Stimulated activated naive CD8-positive, alpha-beta T cell treated with anti-CD3 and anti-CD28 coated beads, Interleukin-15, amount 100 ng/mL, for 72 hours (primary cell): ENCODE data around the gene KCNK13.

Experiments
- ATAC-seq: fragments of 150-1000 bp; cut with Tn5 transposase; 2 replicates; pipeline ENCODE4 v1.10.0; 2021; ENCODE audit warnings: mild to moderate bottlenecking, moderate library complexity
- DNase-seq, 2 donors: peaks; one replicate each; pipeline ENCODE4 v3.0.0; 2021 to 2022
- H3K27ac Mint-ChIP-seq, 2 donors: one replicate each; pipeline ENCODE4 v1.8.0; 2022; ENCODE audit warnings: mild to moderate bottlenecking in 2 of 2, mixed read lengths in 2 of 2, moderate library complexity in 2 of 2
- H3K27me3 Mint-ChIP-seq: one replicate; pipeline ENCODE4 v1.8.0; 2022; ENCODE audit warnings: mixed read lengths
- H3K4me1 Mint-ChIP-seq: one replicate; pipeline ENCODE4 v1.8.0; 2022; ENCODE audit warnings: mild to moderate bottlenecking, mixed read lengths
- H3K4me3 Mint-ChIP-seq, 2 donors: one replicate each; pipeline ENCODE4 v1.8.0; 2022; ENCODE audit warnings: mild to moderate bottlenecking in 2 of 2, mixed read lengths in 2 of 2, moderate library complexity in 1 of 2
- H3K9me3 Mint-ChIP-seq, 2 donors: one replicate each; pipeline ENCODE4 v1.8.0; 2022; ENCODE audit warnings: mixed read lengths in 2 of 2

KCNK13 gene

GRCh38 chr14:90140298-90140955 lies 78.6 kb downstream of the KCNK13 start:
- Mint-ChIP-seq H3K27ac (no peak overlapping the region), H3K9me3 (no peaks in the 10 kb centered on the region), H3K4me1 (no peaks in the 10 kb centered on the region), H3K4me3 (no peak overlapping the region), H3K27me3 (peaks cover 37% of the 10 kb centered on the region)
- DNase-seq (no peak), ATAC-seq (no peak)

DNA sequence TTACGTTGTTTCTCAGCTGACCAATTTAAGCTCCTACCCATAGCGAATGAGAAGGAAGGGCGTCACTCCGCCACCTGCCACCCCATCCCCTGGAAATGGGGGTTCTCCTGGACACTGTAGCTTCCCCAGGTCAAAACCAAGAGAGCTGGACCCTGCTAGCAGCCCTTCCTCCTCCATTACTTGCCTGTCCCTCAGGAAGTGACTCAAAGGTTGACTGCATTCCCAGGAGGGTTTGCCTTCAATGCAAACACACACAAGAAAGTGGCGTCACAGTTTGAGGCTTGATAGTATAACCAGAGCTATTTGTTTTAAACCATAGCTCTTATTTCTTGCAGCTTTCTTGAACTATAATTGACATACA lies 79.1 kb downstream of the KCNK13 start:
- no peaks in the 10 kb centered on the region for H3K9me3 Mint-ChIP-seq
- no peaks in the 10 kb centered on the region for H3K4me1 Mint-ChIP-seq
- no peak for DNase-seq
- no peak overlapping the region for H3K4me3 Mint-ChIP-seq
- peaks cover 37% of the 10 kb centered on the region for H3K27me3 Mint-ChIP-seq
- no peak for ATAC-seq
- H3K27ac Mint-ChIP-seq = no peak overlapping the region

- Mint-ChIP-seq H3K27me3 (peaks cover 27% of the 10 kb centered on the region), H3K4me3 (no peak overlapping the region), H3K27ac (no peak overlapping the region), H3K9me3 (peaks cover 7 to 16% of the 10 kb centered on the region in 2 donors), H3K4me1 (no peaks in the 10 kb centered on the region)
- DNase-seq (no peak), ATAC-seq (no peak)
Measured at GRCh38 chr14:90153429-90153828, 91.6 kb downstream of the KCNK13 start.

DNA sequence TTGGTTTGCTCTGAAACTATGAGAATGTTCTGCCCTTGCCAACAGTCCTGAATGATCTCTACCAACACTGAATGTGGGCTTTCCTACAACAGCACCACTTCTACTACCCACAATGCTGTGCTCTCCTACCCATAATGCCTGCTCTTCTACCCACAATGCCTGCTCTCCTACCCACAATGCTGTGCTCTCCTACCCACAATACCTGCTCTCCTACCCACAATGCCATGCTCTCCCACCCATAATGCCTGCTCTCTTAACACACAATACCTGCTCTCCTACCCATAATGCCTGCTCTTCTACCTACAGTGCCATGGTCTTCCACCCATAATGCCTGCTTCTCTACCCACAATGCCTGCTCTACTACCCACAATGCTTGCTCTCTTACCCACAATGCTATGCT lies 92.3 kb downstream of the KCNK13 start:
- H3K27ac Mint-ChIP-seq = peak overlapping the region in 1 of 2 donors; percentile 22
- no peak for DNase-seq
- no peak for ATAC-seq
- peaks cover 7 to 16% of the 10 kb centered on the region in 2 donors for H3K9me3 Mint-ChIP-seq
- no peak overlapping the region for H3K4me3 Mint-ChIP-seq
- peaks cover 20% of the 10 kb centered on the region for H3K27me3 Mint-ChIP-seq
- H3K4me1 Mint-ChIP-seq = no peaks in the 10 kb centered on the region

GRCh38 chr14:90159146-90159545 lies 97.4 kb downstream of the KCNK13 start:
- Mint-ChIP-seq H3K9me3 (peaks cover 4 to 12% of the 10 kb centered on the region in 2 donors), H3K27me3 (peaks cover 25% of the 10 kb centered on the region), H3K27ac (no peak overlapping the region), H3K4me1 (no peaks in the 10 kb centered on the region), H3K4me3 (no peak overlapping the region)
- DNase-seq (no peak), ATAC-seq (no peak)

GRCh38 chr14:90159688-90160087 lies 97.9 kb downstream of the KCNK13 start:
- no peaks in the 10 kb centered on the region for H3K4me1 Mint-ChIP-seq
- H3K27ac Mint-ChIP-seq = no peak overlapping the region
- peaks cover 26% of the 10 kb centered on the region for H3K27me3 Mint-ChIP-seq
- no peak overlapping the region for H3K4me3 Mint-ChIP-seq
- DNase-seq = no peak
- no peak for ATAC-seq
- H3K9me3 Mint-ChIP-seq = peaks cover 0 to 8% of the 10 kb centered on the region in 2 donors

- H3K9me3 Mint-ChIP-seq = peaks cover 0 to 7% of the 10 kb centered on the region in 2 donors
- H3K4me1 Mint-ChIP-seq = no peaks in the 10 kb centered on the region
- DNase-seq (no peak), ATAC-seq (no peak)
- no peak overlapping the region for H3K27ac Mint-ChIP-seq
- no peak overlapping the region for H3K4me3 Mint-ChIP-seq
- peaks cover 21% of the 10 kb centered on the region for H3K27me3 Mint-ChIP-seq
Measured at GRCh38 chr14:90161129-90161528, 99.3 kb downstream of the KCNK13 start.

DNA sequence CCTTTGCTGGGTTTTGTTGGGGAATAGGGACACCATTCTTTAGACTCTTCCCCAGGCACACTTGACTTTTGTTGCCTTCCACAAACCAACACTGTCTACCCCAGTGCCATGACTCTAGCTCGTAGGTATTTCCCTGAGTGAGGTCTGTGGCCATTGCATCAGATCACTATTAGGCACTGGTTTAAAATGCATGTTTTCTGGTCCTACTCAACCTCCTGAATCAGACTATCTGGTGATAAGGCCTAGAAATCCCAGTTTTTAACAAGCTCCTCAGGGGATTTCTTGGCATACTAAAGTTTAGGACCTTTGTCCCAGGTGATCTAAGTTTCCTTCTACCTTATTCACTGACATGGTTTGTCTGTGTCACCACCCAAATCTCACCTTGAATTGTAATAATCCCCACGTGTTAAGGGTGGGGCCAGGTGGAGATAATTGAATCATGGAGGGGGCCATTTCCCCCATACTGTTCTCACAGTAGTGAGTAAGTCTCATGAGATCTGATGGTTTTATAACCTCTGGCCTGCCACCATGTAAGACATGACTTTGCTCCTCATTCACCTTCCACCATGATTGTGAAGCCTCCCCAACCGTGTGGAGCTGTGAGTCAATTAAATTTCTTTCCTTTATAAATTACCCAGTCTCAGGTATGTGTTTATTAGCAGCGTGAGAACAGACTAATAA lies 106.8 kb downstream of the KCNK13 start:
- no peak overlapping the region for H3K27ac Mint-ChIP-seq
- peaks cover 34% of the 10 kb centered on the region for H3K27me3 Mint-ChIP-seq

GRCh38 chr14:90175631-90176030 lies 113.8 kb downstream of the KCNK13 start:
- H3K27me3 Mint-ChIP-seq = peaks cover 10% of the 10 kb centered on the region
- DNase-seq (no peak), ATAC-seq (no peak)
- H3K4me1 Mint-ChIP-seq = no peaks in the 10 kb centered on the region
- no peak overlapping the region for H3K27ac Mint-ChIP-seq
- no peaks in the 10 kb centered on the region for H3K9me3 Mint-ChIP-seq
- no peak overlapping the region for H3K4me3 Mint-ChIP-seq

More for the DNA sequence above, 106.8 kb downstream of the KCNK13 start:
- ATAC-seq = no peak
- DNase-seq = no peak
- H3K4me1 Mint-ChIP-seq = no peaks in the 10 kb centered on the region
- peaks cover 0 to 7% of the 10 kb centered on the region in 2 donors for H3K9me3 Mint-ChIP-seq
- no peak overlapping the region for H3K4me3 Mint-ChIP-seq

DNA sequence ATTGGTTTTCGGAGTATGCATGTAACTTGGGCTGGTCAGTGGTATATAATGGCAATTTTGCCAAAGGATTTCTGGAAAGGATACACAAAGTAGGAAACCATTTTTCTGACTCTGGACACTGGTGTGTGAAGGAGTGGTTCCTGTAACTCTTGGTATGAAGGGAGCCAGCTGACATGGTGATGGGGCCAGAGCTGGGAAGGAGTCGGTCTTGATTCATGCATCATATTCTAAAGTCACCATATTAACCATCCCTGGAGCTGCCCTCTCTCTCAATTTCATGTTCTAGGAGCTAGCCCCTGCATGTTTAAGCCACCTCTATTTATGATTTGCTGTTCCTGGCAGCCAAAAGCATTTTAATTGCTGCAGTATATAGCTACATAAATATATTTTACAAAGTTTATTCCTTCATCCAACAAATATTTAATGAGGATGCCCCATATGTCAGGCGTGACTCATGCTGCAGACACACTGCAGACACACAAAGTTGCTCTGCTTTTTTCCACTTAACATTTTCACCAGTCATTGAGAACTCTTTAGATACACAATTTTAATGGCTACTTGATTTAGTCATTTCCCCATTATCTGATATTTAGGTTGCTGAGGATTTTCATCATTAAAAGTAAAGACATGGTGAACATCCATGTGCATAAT lies 115.9 kb downstream of the KCNK13 start:
- DNase-seq (no peak), ATAC-seq (no peak)
- Mint-ChIP-seq H3K4me1 (no peaks in the 10 kb centered on the region), H3K9me3 (no peaks in the 10 kb centered on the region), H3K27me3 (no peaks in the 10 kb centered on the region), H3K27ac (no peak overlapping the region), H3K4me3 (no peak overlapping the region)

DNA sequence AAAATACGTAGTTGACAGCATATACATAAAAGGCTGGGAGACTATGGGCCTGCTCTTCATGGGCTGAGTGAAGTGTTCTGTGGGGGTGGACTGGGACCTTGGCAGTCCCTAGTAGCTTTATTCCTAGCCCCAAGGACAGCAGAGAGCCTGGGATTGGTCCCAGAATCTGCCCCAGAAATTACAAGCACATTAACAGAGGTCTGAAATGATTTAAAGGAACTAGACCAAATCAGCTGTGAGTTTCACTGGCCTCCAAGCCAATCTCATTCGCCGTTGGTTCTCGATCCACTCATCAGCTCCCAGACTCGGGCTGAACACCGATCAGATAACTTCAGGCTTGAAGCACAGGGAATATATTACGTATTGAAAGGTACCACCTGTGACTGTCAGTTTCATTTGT lies 117.6 kb downstream of the KCNK13 start:
- H3K4me3 Mint-ChIP-seq = no peak overlapping the region
- peaks cover 0 to 4% of the 10 kb centered on the region in 2 donors for H3K9me3 Mint-ChIP-seq
- H3K27me3 Mint-ChIP-seq = peaks cover 5% of the 10 kb centered on the region
- DNase-seq (no peak), ATAC-seq (no peak)
- H3K27ac Mint-ChIP-seq = no peak overlapping the region
- H3K4me1 Mint-ChIP-seq = no peaks in the 10 kb centered on the region

DNA sequence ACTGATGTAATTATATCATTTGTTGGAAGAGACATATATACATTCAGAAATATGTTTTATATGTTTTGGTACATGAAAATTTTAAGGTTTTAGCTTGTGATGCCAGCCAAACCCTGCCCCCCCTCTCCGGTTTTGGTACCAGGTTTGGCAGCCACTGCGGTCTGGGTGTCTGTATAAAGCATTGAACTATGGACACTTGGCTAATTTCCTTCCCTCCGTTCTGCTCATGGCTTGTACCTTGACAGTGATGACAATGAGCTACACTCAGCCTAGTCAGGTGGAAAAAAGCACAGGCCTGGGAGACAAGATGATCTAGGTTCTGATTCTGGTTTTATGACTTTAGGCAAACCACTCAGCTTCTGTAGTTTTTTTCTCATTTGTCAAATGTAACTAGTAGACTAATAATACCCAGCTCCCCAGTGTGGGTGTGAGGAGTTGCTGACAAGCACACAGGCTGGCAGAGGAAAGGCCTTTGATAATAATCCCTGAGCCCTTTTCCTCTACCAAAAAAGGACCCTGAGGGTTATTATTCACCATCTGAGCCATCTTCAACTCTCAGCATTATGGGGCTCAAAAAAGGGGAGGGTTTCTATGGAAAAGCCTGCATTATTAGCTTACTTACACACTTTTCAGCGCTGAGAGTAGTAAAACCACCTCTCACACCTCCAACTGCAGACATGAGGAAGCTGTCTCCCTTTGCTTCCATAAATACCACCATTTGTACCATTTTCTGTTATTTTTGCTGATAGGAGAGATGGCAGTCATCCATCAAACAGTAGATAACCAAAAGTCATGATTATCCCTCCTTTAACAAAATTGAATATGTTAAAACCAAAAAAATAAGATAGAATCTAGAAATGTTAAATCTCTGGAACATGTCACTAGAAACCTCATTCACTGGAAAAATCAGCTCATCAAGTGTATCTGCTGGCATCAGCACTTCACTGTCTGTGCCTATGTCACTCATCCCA lies 118.3 kb downstream of the KCNK13 start:
- Mint-ChIP-seq H3K27ac (no peak overlapping the region), H3K4me1 (no peaks in the 10 kb centered on the region), H3K27me3 (peaks cover 10% of the 10 kb centered on the region), H3K9me3 (peaks cover 0 to 7% of the 10 kb centered on the region in 2 donors), H3K4me3 (no peak overlapping the region)
- no peak for ATAC-seq
- no peak for DNase-seq

GRCh38 chr14:90184094-90184493 lies 122.3 kb downstream of the KCNK13 start:
- peaks cover 0 to 15% of the 10 kb centered on the region in 2 donors for H3K9me3 Mint-ChIP-seq
- peaks cover 10% of the 10 kb centered on the region for H3K27me3 Mint-ChIP-seq
- no peaks in the 10 kb centered on the region for H3K4me1 Mint-ChIP-seq
- DNase-seq = no peak
- no peak overlapping the region for H3K4me3 Mint-ChIP-seq
- no peak overlapping the region for H3K27ac Mint-ChIP-seq
- ATAC-seq = no peak

- no peak overlapping the region for H3K4me3 Mint-ChIP-seq
Measured at GRCh38 chr14:90184571-90185266, 122.9 kb downstream of the KCNK13 start.

DNA sequence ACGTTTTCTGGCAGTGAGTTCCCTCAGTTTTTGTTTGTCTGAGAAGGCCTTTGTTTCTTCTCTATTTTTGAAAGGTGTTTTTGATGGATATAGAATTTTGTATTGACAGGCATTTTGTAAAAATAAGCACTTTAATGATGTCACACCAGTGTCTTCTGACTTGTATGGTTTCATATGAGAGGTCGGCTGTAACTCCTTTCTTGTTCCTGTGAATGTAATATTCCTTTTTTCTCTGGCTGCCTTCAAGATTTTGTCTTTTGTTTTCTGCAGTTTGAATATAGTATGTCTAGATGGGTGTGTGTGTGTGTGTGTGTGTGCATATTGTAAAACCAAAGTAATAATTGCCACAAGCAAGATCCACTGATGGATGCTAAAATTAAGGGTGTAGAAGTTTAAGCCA lies 126.8 kb downstream of the KCNK13 start:
- Mint-ChIP-seq H3K27me3 (peaks cover 11% of the 10 kb centered on the region), H3K27ac (peak overlapping the region in 1 of 2 donors; percentile 83), H3K4me1 (no peaks in the 10 kb centered on the region), H3K4me3 (no peak overlapping the region), H3K9me3 (peaks cover 0 to 15% of the 10 kb centered on the region in 2 donors)
- ATAC-seq (no peak), DNase-seq (no peak)

More at GRCh38 chr14:90184571-90185266, 122.9 kb downstream of the KCNK13 start:
- H3K4me1 Mint-ChIP-seq = no peaks in the 10 kb centered on the region
- no peak for DNase-seq
- no peak for ATAC-seq
- H3K9me3 Mint-ChIP-seq = peaks cover 0 to 15% of the 10 kb centered on the region in 2 donors
- H3K27me3 Mint-ChIP-seq = peaks cover 10% of the 10 kb centered on the region
- no peak overlapping the region for H3K27ac Mint-ChIP-seq
